ENCODE measurements around the gene VWA7.

DNA sequence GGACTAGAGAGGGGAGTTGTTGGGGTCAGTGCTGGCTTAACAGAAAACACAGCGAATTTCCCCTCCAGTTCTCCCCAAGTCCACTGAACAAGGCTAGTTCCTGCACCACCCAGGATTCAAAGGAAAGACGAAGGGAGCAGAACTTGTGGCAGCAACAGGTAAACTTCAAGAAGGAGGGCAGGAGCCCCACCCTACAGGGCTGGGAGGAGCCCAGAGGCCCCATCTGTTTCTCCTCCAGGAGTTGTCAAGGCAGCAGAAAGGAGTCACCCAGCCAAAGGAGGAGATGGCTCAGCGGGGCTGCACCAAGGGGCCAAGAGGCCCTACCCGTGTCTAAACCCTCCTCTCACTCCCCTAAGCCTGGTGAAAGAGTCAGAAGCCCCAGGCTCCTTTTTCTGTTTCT lies 12.9 kb downstream of the VWA7 start:
- TF ChIP-seq, protein P1, sequence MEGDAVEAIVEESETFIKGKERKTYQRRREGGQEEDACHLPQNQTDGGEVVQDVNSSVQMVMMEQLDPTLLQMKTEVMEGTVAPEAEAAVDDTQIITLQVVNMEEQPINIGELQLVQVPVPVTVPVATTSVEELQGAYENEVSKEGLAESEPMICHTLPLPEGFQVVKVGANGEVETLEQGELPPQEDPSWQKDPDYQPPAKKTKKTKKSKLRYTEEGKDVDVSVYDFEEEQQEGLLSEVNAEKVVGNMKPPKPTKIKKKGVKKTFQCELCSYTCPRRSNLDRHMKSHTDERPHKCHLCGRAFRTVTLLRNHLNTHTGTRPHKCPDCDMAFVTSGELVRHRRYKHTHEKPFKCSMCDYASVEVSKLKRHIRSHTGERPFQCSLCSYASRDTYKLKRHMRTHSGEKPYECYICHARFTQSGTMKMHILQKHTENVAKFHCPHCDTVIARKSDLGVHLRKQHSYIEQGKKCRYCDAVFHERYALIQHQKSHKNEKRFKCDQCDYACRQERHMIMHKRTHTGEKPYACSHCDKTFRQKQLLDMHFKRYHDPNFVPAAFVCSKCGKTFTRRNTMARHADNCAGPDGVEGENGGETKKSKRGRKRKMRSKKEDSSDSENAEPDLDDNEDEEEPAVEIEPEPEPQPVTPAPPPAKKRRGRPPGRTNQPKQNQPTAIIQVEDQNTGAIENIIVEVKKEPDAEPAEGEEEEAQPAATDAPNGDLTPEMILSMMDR (IDR thresholded peaks at IDR 0.05; ENCODE audit: low read length): no peak
- TF ChIP-seq EZH2 (IDR thresholded peaks at IDR 0.05; ENCODE audit: borderline replicate concordance, low read length): no peak

Measured in OCI-LY1 (cell line).